KBM-7 (cell line): Measurements from ENCODE around the gene IGSF11.

Experiments used
- DNase-seq: peaks from one replicate; pipeline ENCODE4 v3.0.0-alpha.2; 2015
- in situ Hi-C: fragments of 300-500 bp; cut with MboI; formaldehyde crosslinking; loops from 2 replicates; pipeline ENCODE4 v1.14.3; 2020; ENCODE audit warnings: low sequenced_read_pairs, low pct_unique_long_range_greater_than_20kb, mixed read lengths

Gene IGSF11

GRCh38 chr3:118966700-118967099, 67.9 kb downstream of the IGSF11 start:
- in situ Hi-C loops = no loop called here
- DNase-seq = no peak

- in situ Hi-C loops = no loop called here
- DNase-seq = no peak
Measured at GRCh38 chr3:118963711-118964110, 70.9 kb downstream of the IGSF11 start.

GRCh38 chr3:118960876-118961450, 73.7 kb downstream of the IGSF11 start:
- in situ Hi-C loops = no loop called here
- DNase-seq = no peak

- in situ Hi-C loops = no loop called here
- no peak for DNase-seq
Measured at GRCh38 chr3:118955914-118956556, 78.6 kb downstream of the IGSF11 start.

- DNase-seq = no peak
- in situ Hi-C loops = no loop called here
Measured at GRCh38 chr3:118951089-118951488, 83.6 kb downstream of the IGSF11 start.

GRCh38 chr3:118949113-118949760, 85.4 kb downstream of the IGSF11 start:
- in situ Hi-C loops = no loop called here
- no peak for DNase-seq

- DNase-seq = no peak
- in situ Hi-C loops = no loop called here
Measured at GRCh38 chr3:118948146-118948545, 86.5 kb downstream of the IGSF11 start.

GRCh38 chr3:118946449-118946848, 88.2 kb downstream of the IGSF11 start:
- in situ Hi-C loops = no loop called here
- DNase-seq = no peak

GRCh38 chr3:118945834-118946233, 88.8 kb downstream of the IGSF11 start:
- DNase-seq = no peak
- in situ Hi-C loops = no loop called here

GRCh38 chr3:118943597-118943996, 91.0 kb downstream of the IGSF11 start:
- DNase-seq = no peak
- in situ Hi-C loops = no loop called here

GRCh38 chr3:118942671-118943070, 92.0 kb downstream of the IGSF11 start:
- DNase-seq = no peak
- in situ Hi-C loops = no loop called here

GRCh38 chr3:118942195-118942594, 92.5 kb downstream of the IGSF11 start:
- DNase-seq = no peak
- in situ Hi-C loops = no loop called here

- in situ Hi-C loops = no loop called here
- no peak for DNase-seq
Measured at GRCh38 chr3:118941236-118941635, 93.4 kb downstream of the IGSF11 start.

- in situ Hi-C loops = no loop called here
- no peak for DNase-seq
Measured at GRCh38 chr3:118938183-118938961, 96.3 kb downstream of the IGSF11 start.

GRCh38 chr3:118936811-118937210, 97.8 kb downstream of the IGSF11 start:
- no peak for DNase-seq
- in situ Hi-C loops = no loop called here

- in situ Hi-C loops = no loop called here
- no peak for DNase-seq
Measured at GRCh38 chr3:118932822-118933558, 101.7 kb downstream of the IGSF11 start.

- no peak for DNase-seq
- in situ Hi-C loops = no loop called here
Measured at GRCh38 chr3:118931996-118932395, 102.7 kb downstream of the IGSF11 start.

- in situ Hi-C loops = no loop called here
- DNase-seq = no peak
Measured at GRCh38 chr3:118927449-118927848, 107.2 kb downstream of the IGSF11 start.

GRCh38 chr3:118912188-118912587, 122.5 kb downstream of the IGSF11 start:
- in situ Hi-C loops = no loop called here
- no peak for DNase-seq
